GM23248 (cell line): ENCODE measurements around the gene SLC38A8. TPM values are rescaled to one million over a fixed set of nuclear protein-coding genes. Genes with fewer than 3 reads are reported as not detected.

Experiments used
- DNase-seq: peaks from one replicate; pipeline ENCODE4 v3.0.0-alpha.2; 2015
- H2AFZ ChIP-seq: fragments of 200-600 bp; sonication (generic); 2 replicates; pipeline ENCODE4 v1.6.1; 2016; ENCODE audit warnings: antibody characterized with exemption
- H3F3A ChIP-seq: fragments of 200-600 bp; sonication (generic); 2 replicates; pipeline ENCODE4 v1.6.1; 2016; ENCODE audit warnings: mild to moderate bottlenecking, antibody characterized with exemption, mixed run types; ENCODE audit not compliant: insufficient read depth
- H3K27ac ChIP-seq: fragments of 200-600 bp; sonication (generic); 2 replicates; pipeline ENCODE4 v1.5.1; 2016; ENCODE audit warnings: mild to moderate bottlenecking
- H3K27me3 ChIP-seq: fragments of 200-600 bp; sonication (generic); replicated peaks from 2 replicates; pipeline ENCODE4 v1.6.1; 2016; ENCODE audit warnings: mild to moderate bottlenecking; ENCODE audit not compliant: insufficient read depth
- H3K36me3 ChIP-seq: fragments of 200-600 bp; sonication (generic); 2 replicates; pipeline ENCODE4 v1.6.1; 2016; ENCODE audit warnings: low read depth, mild to moderate bottlenecking
- H3K4me1 ChIP-seq: fragments of 200-600 bp; sonication (generic); 2 replicates; pipeline ENCODE4 v1.6.1; 2016; ENCODE audit warnings: mild to moderate bottlenecking; ENCODE audit not compliant: insufficient read depth
- H3K4me2 ChIP-seq: fragments of 200-600 bp; sonication (generic); one replicate; pipeline ENCODE4 v1.6.1; 2016; ENCODE audit warnings: mild to moderate bottlenecking; ENCODE audit not compliant: unreplicated experiment
- H3K4me3 ChIP-seq: fragments of 200-600 bp; sonication (generic); 2 replicates; pipeline ENCODE4 v1.5.1; 2016; ENCODE audit warnings: mild to moderate bottlenecking
- H3K79me2 ChIP-seq: fragments of 200-600 bp; sonication (generic); 2 replicates; pipeline ENCODE4 v1.6.1; 2016; ENCODE audit warnings: mild to moderate bottlenecking; ENCODE audit not compliant: insufficient read depth
- H3K9ac ChIP-seq: fragments of 200-600 bp; sonication (generic); 2 replicates; pipeline ENCODE4 v1.6.1; 2016; ENCODE audit warnings: mild to moderate bottlenecking
- H3K9me2 ChIP-seq: fragments of 200-600 bp; sonication (generic); 2 replicates; pipeline ENCODE4 v1.6.1; 2016; ENCODE audit warnings: mixed run types, mild to moderate bottlenecking, moderate library complexity; ENCODE audit not compliant: insufficient read depth
- H3K9me3 ChIP-seq: fragments of 200-600 bp; sonication (generic); one replicate; pipeline ENCODE4 v1.6.1; 2017; ENCODE audit warnings: low read depth
- H4K20me1 ChIP-seq: fragments of 200-600 bp; sonication (generic); 2 replicates; pipeline ENCODE4 v1.6.0; 2016; ENCODE audit not compliant: insufficient read depth
- EZH2 ChIP-seq: fragments of 200-600 bp; sonication (generic); IDR thresholded peaks from 2 replicates; pipeline ENCODE4 v1.6.1; 2018; ENCODE audit warnings: antibody characterized with exemption, mild to moderate bottlenecking; ENCODE audit not compliant: insufficient read depth, poor library complexity, severe bottlenecking
- EZH2phosphoT487 ChIP-seq: fragments of 200-600 bp; sonication (generic); IDR thresholded peaks from 2 replicates; pipeline ENCODE4 v1.6.1; 2018; ENCODE audit warnings: antibody characterized with exemption, moderate library complexity, mild to moderate bottlenecking, low read depth; ENCODE audit not compliant: insufficient read depth
- WGBS, 2 experiments: methylation state at CpG; one replicate each; pipeline ENCODE4 v1.1.6; 2015 to 2017; ENCODE audit warnings: low lambda C conversion rate in 2 of 2, low coverage in 1 of 2; ENCODE audit errors: missing lambda C conversion rate in 2 of 2; 5-methylcytosine and 5-hydroxymethylcytosine counted together
- in situ Hi-C: fragments of 300-500 bp; cut with MboI; formaldehyde crosslinking; loops from 2 replicates; pipeline ENCODE4 v1.15.0; 2020
- polyA plus RNA-seq: library from polyadenylated mRNA; unstranded; fragments of >200 nt; fragmentation: Nextera tagmentation; extraction: Ambion mirVana; gene quantifications from 2 replicates; pipeline ENCODE4 v1.2.1, GENCODE V29; 2016
- total RNA-seq: library from RNA; depleted of rRNA; stranded (reverse); fragments of >200 nt; shearing (Covaris generic); gene quantifications from 2 replicates; pipeline ENCODE4 v1.2.3, GENCODE V29; 2014

SLC38A8 gene
- total and polyA plus RNA-seq, 2 experiments from 2014 or later: not detected

- no peak for TF ChIP-seq EZH2phosphoT487
- TF ChIP-seq EZH2: no peak
- Histone ChIP-seq H3K4me3 (no peak overlapping the region), H3K9ac (no peak overlapping the region), H3K9me3 (no peaks in the 10 kb centered on the region), H3K27ac (no peak overlapping the region), H3K4me2 (no peak overlapping the region), H3K79me2 (no peaks in the 10 kb centered on the region), H2AFZ (no peak overlapping the region), H3K9me2 (no peaks in the 10 kb centered on the region), H3K27me3 (peaks cover under 1% of the 10 kb centered on the region; the same call in 1 of the 2 replicates), H3K36me3 (no peaks in the 10 kb centered on the region), H4K20me1 (no peaks in the 10 kb centered on the region), H3F3A (no peaks in the 10 kb centered on the region), H3K4me1 (peaks cover 11% of the 10 kb centered on the region)
- DNase-seq: peak; percentile 36
- WGBS, 2 experiments: 89 to 91% methylated on average over 13 of the region's 13 CpGs
- in situ Hi-C loops: no loop called here
These were observed 47.9 kb downstream of the SLC38A8 start for GRCh38 chr16:83994703-83995102.

GRCh38 chr16:83994087-83994486 is 48.5 kb downstream of the SLC38A8 start:
- H3F3A ChIP-seq: no peaks in the 10 kb centered on the region
- in situ Hi-C loops: no loop called here
- peaks cover 6% of the 10 kb centered on the region; the same call in 1 of the 2 replicates for H3K27me3 ChIP-seq
- H3K4me3 ChIP-seq: no peak overlapping the region
- H3K36me3 ChIP-seq: no peaks in the 10 kb centered on the region
- peaks cover 11% of the 10 kb centered on the region for H3K4me1 ChIP-seq
- peak overlapping the region; percentile 44 for H3K9ac ChIP-seq
- TF ChIP-seq EZH2phosphoT487 (no peak), EZH2 (no peak)
- H2AFZ ChIP-seq: peak overlapping the region; percentile 51; the same call in 1 of the 2 replicates
- no peaks in the 10 kb centered on the region for H3K79me2 ChIP-seq
- no peaks in the 10 kb centered on the region for H3K9me2 ChIP-seq
- H3K4me2 ChIP-seq: no peak overlapping the region
- H3K27ac ChIP-seq: 0 out of 2 replicates have a peak overlapping the region, but pooled peaks have one; percentile 34
- no peaks in the 10 kb centered on the region for H4K20me1 ChIP-seq
- H3K9me3 ChIP-seq: no peaks in the 10 kb centered on the region
- WGBS, 2 experiments: 65 to 67% methylated on average over 7 to 8 of the region's 8 CpGs
- peak; percentile 98 for DNase-seq

GRCh38 chr16:83992624-83993023 is 50.0 kb downstream of the SLC38A8 start:
- Histone ChIP-seq H4K20me1 (no peaks in the 10 kb centered on the region), H3K4me3 (no peak overlapping the region), H3K4me1 (peaks cover 11% of the 10 kb centered on the region), H2AFZ (no peak overlapping the region), H3K9me2 (no peaks in the 10 kb centered on the region), H3K27me3 (peaks cover 20% of the 10 kb centered on the region), H3F3A (no peaks in the 10 kb centered on the region), H3K36me3 (no peaks in the 10 kb centered on the region), H3K9ac (no peak overlapping the region), H3K4me2 (no peak overlapping the region), H3K27ac (no peak overlapping the region), H3K9me3 (no peaks in the 10 kb centered on the region), H3K79me2 (no peaks in the 10 kb centered on the region)
- WGBS, 2 experiments: 81 to 83% methylated on average over 6 of the region's 6 CpGs
- TF ChIP-seq EZH2: no peak
- no peak for TF ChIP-seq EZH2phosphoT487
- DNase-seq: peak; percentile 79
- in situ Hi-C loops: no loop called here

- Histone ChIP-seq H3K9me3 (no peaks in the 10 kb centered on the region), H3K9me2 (no peaks in the 10 kb centered on the region), H3F3A (no peaks in the 10 kb centered on the region), H3K9ac (no peak overlapping the region), H3K27ac (no peak overlapping the region), H4K20me1 (no peaks in the 10 kb centered on the region), H3K36me3 (no peaks in the 10 kb centered on the region), H3K4me2 (no peak overlapping the region), H3K4me1 (peaks cover 11% of the 10 kb centered on the region), H3K79me2 (no peaks in the 10 kb centered on the region), H3K27me3 (peaks cover 35% of the 10 kb centered on the region), H2AFZ (no peak overlapping the region), H3K4me3 (no peak overlapping the region)
- TF ChIP-seq EZH2 (no peak), EZH2phosphoT487 (no peak)
- 89 to 92% methylated on average over 11 of the region's 11 CpGs for WGBS, 2 experiments
- DNase-seq: no peak
- in situ Hi-C loops: no loop called here
These were observed 52.1 kb downstream of the SLC38A8 start for GRCh38 chr16:83990492-83990891.

- H3F3A ChIP-seq: no peaks in the 10 kb centered on the region
- H2AFZ ChIP-seq: no peak overlapping the region
- 69 to 73% methylated on average over 8 of the region's 8 CpGs for WGBS, 2 experiments
- no peak overlapping the region for H3K9ac ChIP-seq
- in situ Hi-C loops: no loop called here
- peaks cover 11% of the 10 kb centered on the region for H3K4me1 ChIP-seq
- H3K4me3 ChIP-seq: no peak overlapping the region
- no peaks in the 10 kb centered on the region for H3K36me3 ChIP-seq
- no peak for DNase-seq
- H3K27me3 ChIP-seq: peaks cover 35% of the 10 kb centered on the region
- H3K79me2 ChIP-seq: no peaks in the 10 kb centered on the region
- no peaks in the 10 kb centered on the region for H3K9me2 ChIP-seq
- H3K9me3 ChIP-seq: no peaks in the 10 kb centered on the region
- no peak overlapping the region for H3K27ac ChIP-seq
- H4K20me1 ChIP-seq: no peaks in the 10 kb centered on the region
- TF ChIP-seq EZH2: no peak
- no peak for TF ChIP-seq EZH2phosphoT487
- H3K4me2 ChIP-seq: no peak overlapping the region
These were observed 53.3 kb downstream of the SLC38A8 start for GRCh38 chr16:83989300-83989699.
